GM12872 (cell line): ENCODE results near the gene TARBP2.

Experiments used
- CTCF ChIP-seq: IDR thresholded peaks from 3 replicates; pipeline ENCODE4 v1.5.1; 2011; ENCODE audit warnings: low read depth, mild to moderate bottlenecking, low read length, moderate library complexity; ENCODE audit not compliant: insufficient read depth

Gene TARBP2

DNA sequence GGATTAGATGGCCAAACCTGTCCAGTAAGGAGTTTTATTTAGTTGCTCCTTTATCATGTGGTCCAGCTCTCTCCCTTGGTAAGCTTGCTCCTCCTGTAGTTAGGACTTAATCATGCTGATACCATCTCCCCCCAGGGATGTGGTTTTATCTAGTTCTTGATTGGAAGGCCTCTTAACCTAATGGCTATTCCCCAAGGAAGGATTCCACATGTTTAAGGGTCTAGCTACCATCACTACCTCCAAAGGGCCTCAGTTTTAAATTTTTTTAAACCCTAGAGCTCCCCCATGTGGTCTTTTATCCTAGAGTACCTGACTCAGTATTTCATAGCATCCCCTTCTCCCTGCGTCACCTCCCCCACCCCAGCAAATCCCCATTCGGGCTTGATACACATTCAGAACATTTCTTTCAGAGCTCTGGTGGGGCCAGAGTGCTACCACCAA is 24.3 kb upstream of the TARBP2 start:
- TF ChIP-seq CTCF: peak; percentile 37; the same call in 2 of the 3 replicates

GRCh38 chr12:53478865-53479264 is 22.2 kb upstream of the TARBP2 start:
- TF ChIP-seq CTCF: no peak

DNA sequence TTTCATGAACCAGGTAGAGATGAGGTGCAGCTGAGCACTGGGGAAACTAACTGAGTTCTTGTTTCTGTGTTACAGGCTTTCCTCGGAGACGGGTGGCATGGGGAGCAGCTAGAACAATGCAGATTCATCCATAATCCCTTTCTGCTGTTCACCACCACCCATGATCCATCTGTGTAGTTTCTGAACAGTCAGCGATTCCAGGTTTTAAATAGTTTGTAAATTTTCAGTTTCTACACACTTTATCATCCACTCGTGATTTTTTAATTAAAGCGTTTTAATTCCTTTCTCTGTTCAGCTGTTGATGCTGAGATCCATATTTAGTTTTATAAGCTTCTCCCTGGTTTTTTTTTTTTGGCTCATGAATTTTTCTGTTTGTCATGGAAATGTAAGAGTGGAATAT is 21.8 kb upstream of the TARBP2 start:
- no peak for TF ChIP-seq CTCF

- TF ChIP-seq CTCF: no peak
These were observed 20.3 kb upstream of the TARBP2 start for GRCh38 chr12:53480491-53481442.

GRCh38 chr12:53481939-53482586 is 19.0 kb upstream of the TARBP2 start:
- TF ChIP-seq CTCF: peak; percentile 46

DNA sequence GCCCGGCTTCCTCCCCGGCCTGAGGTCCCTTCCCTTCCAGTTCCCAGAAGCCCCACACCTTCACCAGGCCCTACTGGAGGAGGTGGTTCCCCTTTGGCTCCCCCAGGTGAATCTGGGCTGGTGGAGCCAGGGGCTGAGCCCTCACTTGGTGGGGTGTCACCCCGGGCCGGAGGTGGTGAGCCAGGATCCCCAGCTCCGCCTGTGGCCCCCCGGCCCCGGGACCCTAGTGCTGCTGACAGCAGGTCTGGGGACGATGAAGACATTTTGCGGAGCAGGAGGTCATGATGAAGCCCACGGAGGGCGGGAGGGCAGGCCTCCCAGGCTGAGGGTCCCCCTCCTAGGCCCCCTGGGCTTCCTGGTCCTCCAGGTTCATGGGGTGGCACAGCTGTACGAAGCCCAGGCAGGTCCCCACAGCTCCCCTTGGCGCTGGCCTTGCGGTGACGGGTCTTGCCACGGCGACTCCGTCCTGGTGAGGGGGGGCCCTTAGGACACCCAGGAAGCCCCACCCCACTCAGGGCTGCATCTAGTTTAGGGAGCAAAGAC is 18.4 kb upstream of the TARBP2 start:
- no peak for TF ChIP-seq CTCF
